SK-N-SH treated with all-trans-retinoic acid at 6 μM for 48 hours (cell line): Measurements from ENCODE around the gene ATP6V1D.
"Not testable (repeated sequence)": the region's sequence is repeated elsewhere in the genome, so short reads cannot be mapped to it uniquely, and the experiment has no call there.

Source experiments
- ATAC-seq: fragments of 200-7000 bp; cut with Tn5 transposase; 3 replicates; pipeline ENCODE4 v1.9.1; 2020; ENCODE audit warnings: mild to moderate bottlenecking, moderate library complexity
- ARNTL ChIP-seq: fragments of 450-650 bp; formaldehyde crosslinking; IDR thresholded peaks from 2 replicates; pipeline ENCODE4 v1.5.0; 2020; ENCODE audit warnings: low read depth, mild to moderate bottlenecking, moderate library complexity, borderline replicate concordance
- BACH2 ChIP-seq: fragments of 250-450 bp; sonication (Bioruptor Pico); IDR thresholded peaks from 2 replicates; pipeline ENCODE4 v1.9.0; 2021; ENCODE audit warnings: mild to moderate bottlenecking, borderline replicate concordance
- CREB5 ChIP-seq: fragments of 250-450 bp; sonication (Bioruptor Pico); IDR thresholded peaks from 2 replicates; pipeline ENCODE4 v1.5.1; 2020; ENCODE audit warnings: low read depth, mild to moderate bottlenecking, moderate library complexity
- CSDC2 ChIP-seq: fragments of 250-450 bp; sonication (Bioruptor Pico); IDR thresholded peaks from 2 replicates; pipeline ENCODE4 v1.5.0; 2020; ENCODE audit warnings: mild to moderate bottlenecking, moderate library complexity
- CSRNP3 ChIP-seq: fragments of 250-450 bp; sonication (Bioruptor Pico); IDR thresholded peaks from 2 replicates; pipeline ENCODE4 v1.5.1; 2021; ENCODE audit warnings: mild to moderate bottlenecking, moderate library complexity
- ESRRG ChIP-seq: fragments of 250-450 bp; sonication (Bioruptor Pico); IDR thresholded peaks from 2 replicates; pipeline ENCODE4 v1.6.1; 2021; ENCODE audit warnings: mild to moderate bottlenecking
- ISL1 ChIP-seq: fragments of 250-450 bp; sonication (Bioruptor Pico); IDR thresholded peaks from 2 replicates; pipeline ENCODE4 v2.1.2; 2022; ENCODE audit warnings: mild to moderate bottlenecking, moderate library complexity
- OSR1 ChIP-seq: fragments of 250-450 bp; sonication (Bioruptor Pico); IDR thresholded peaks from 2 replicates; pipeline ENCODE4 v1.8.0; 2022; ENCODE audit warnings: moderate library complexity, mild to moderate bottlenecking, inconsistent platforms
- PATZ1 ChIP-seq: fragments of 250-450 bp; sonication (Bioruptor Pico); IDR thresholded peaks from 2 replicates; pipeline ENCODE4 v1.8.0; 2020; ENCODE audit warnings: mild to moderate bottlenecking, moderate library complexity, borderline replicate concordance
- PPARA ChIP-seq: fragments of 250-450 bp; sonication (Bioruptor Pico); IDR thresholded peaks from 2 replicates; pipeline ENCODE4 v1.5.0; 2020; ENCODE audit warnings: mild to moderate bottlenecking, borderline replicate concordance
- RARB ChIP-seq: fragments of 250-450 bp; sonication (Bioruptor Pico); IDR thresholded peaks from 2 replicates; pipeline ENCODE4 v1.8.0; 2021; ENCODE audit warnings: mild to moderate bottlenecking, moderate library complexity
- SNAI2 ChIP-seq: fragments of 250-450 bp; sonication (Bioruptor Pico); IDR thresholded peaks from 2 replicates; pipeline ENCODE4 v1.5.0; 2020; ENCODE audit warnings: mild to moderate bottlenecking, moderate library complexity
- TCF4 ChIP-seq: fragments of 250-450 bp; sonication (Bioruptor Pico); IDR thresholded peaks from 2 replicates; pipeline ENCODE4 v1.8.0; 2021; ENCODE audit warnings: mild to moderate bottlenecking, moderate library complexity, borderline replicate concordance
- TOX ChIP-seq: fragments of 250-450 bp; sonication (Bioruptor Pico); IDR thresholded peaks from 2 replicates; pipeline ENCODE4 v1.8.0; 2021; ENCODE audit warnings: mild to moderate bottlenecking, moderate library complexity, borderline replicate concordance
- ZC3H10 ChIP-seq: fragments of 250-450 bp; sonication (Bioruptor Pico); IDR thresholded peaks from 2 replicates; pipeline ENCODE4 v1.5.1; 2021; ENCODE audit warnings: mild to moderate bottlenecking, moderate library complexity
- ZFP3 ChIP-seq: fragments of 250-450 bp; sonication (Bioruptor Pico); IDR thresholded peaks from 2 replicates; pipeline ENCODE4 v1.5.0; 2020; ENCODE audit warnings: mild to moderate bottlenecking, moderate library complexity
- ZFP30 ChIP-seq: fragments of 450-650 bp; formaldehyde crosslinking; IDR thresholded peaks from 2 replicates; pipeline ENCODE4 v1.5.0; 2022; ENCODE audit warnings: mild to moderate bottlenecking, moderate library complexity
- ZNF565 ChIP-seq: fragments of 450-650 bp; formaldehyde crosslinking; conservative IDR thresholded peaks from 2 replicates; pipeline ENCODE4 v1.5.0; 2020; ENCODE audit warnings: low read depth, mild to moderate bottlenecking, moderate library complexity
- ZNF8 ChIP-seq: fragments of 450-650 bp; formaldehyde crosslinking; IDR thresholded peaks from 2 replicates; pipeline ENCODE4 v1.5.0; 2020; ENCODE audit warnings: mild to moderate bottlenecking, moderate library complexity

ATP6V1D gene

GRCh38 chr14:67335781-67336180, 23.8 kb downstream of the ATP6V1D start:
- ATAC-seq, result peak; percentile 36; the same call in 2 of the 3 replicates
- no peak for TF ChIP-seq ESRRG
- TF ChIP-seq ZNF565 (CRISPR knock-in tag), result no peak
- no peak for TF ChIP-seq RARB (CRISPR knock-in tag)
- TF ChIP-seq PATZ1 (CRISPR knock-in tag), result no peak
- TF ChIP-seq ARNTL (CRISPR knock-in tag), result no peak
- TF ChIP-seq ZFP3 (CRISPR knock-in tag), result no peak
- no peak for TF ChIP-seq ZC3H10
- TF ChIP-seq, all 23 proteins: peak for 0

DNA sequence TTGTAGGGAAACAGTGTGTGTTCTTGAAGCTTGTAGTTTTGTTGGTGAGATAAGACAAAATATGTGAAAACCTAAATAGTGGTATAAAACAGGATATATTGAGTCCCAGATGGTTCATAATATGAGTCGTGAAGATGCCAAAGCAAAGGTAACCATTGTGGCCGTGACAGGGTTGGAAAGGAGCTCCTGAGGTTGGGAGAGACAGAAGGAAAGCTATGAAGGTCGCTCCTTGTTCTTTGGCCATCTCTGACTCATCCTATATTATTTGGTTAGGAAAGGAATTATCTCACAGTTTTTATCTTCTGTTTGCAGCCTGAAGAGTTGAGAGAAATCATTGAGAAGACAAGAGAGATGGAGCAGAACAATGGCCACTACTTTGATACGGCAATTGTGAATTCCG, 27.1 kb downstream of the ATP6V1D start:
- TF ChIP-seq ZNF565 (CRISPR knock-in tag), result no peak
- no peak for TF ChIP-seq ZFP3 (CRISPR knock-in tag)
- no peak for TF ChIP-seq ZNF8 (CRISPR knock-in tag)
- TF ChIP-seq ESRRG, result no peak
- no peak for TF ChIP-seq SNAI2 (CRISPR knock-in tag)
- no peak for TF ChIP-seq BACH2 (CRISPR knock-in tag)
- no peak for TF ChIP-seq CREB5
- no peak for TF ChIP-seq RARB (CRISPR knock-in tag)
- no peak for TF ChIP-seq TCF4 (CRISPR knock-in tag)
- TF ChIP-seq CSDC2 (CRISPR knock-in tag), result no peak
- TF ChIP-seq ISL1, result no peak
- TF ChIP-seq PPARA (CRISPR knock-in tag), result no peak
- TF ChIP-seq CSRNP3 (CRISPR knock-in tag), result no peak
- TF ChIP-seq, all 23 proteins: peak for 0
- ATAC-seq, result no peak

- ATAC-seq, result no peak
- TF ChIP-seq SNAI2 (CRISPR knock-in tag), result no peak
- TF ChIP-seq RARB (CRISPR knock-in tag), result no peak
- no peak for TF ChIP-seq BACH2 (CRISPR knock-in tag)
- no peak for TF ChIP-seq PPARA (CRISPR knock-in tag)
- TF ChIP-seq TOX, result no peak
- TF ChIP-seq OSR1 (CRISPR knock-in tag), result no peak
- no peak for TF ChIP-seq ZNF565 (CRISPR knock-in tag)
- no peak for TF ChIP-seq ZNF8 (CRISPR knock-in tag)
- no peak for TF ChIP-seq CSDC2 (CRISPR knock-in tag)
- TF ChIP-seq CSRNP3 (CRISPR knock-in tag), result no peak
- no peak for TF ChIP-seq ARNTL (CRISPR knock-in tag)
- no peak for TF ChIP-seq ZFP30 (CRISPR knock-in tag)
- TF ChIP-seq PATZ1 (CRISPR knock-in tag), result no peak
- no peak for TF ChIP-seq ZFP3 (CRISPR knock-in tag)
These were observed 28.1 kb downstream of the ATP6V1D start for GRCh38 chr14:67331368-67332125.

DNA sequence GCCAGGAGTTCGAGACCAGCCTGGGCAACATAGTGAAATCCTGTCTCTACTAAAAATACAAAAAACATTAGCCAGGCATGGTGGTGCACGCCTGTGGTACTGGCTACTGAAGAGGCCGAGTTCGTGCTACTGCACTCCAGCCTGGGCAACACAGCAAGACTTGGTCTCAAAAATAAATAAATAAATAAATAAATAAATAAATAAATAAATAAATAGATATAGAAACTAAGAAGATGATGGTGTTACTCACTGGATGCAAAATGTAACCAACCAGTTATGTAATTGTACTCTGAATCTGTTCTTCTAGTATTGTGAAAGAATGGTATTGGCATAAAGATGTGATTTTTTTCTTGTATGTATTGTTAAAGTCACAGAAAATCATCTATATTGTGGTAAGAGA, 29.9 kb downstream of the ATP6V1D start:
- ATAC-seq, result not testable (repeated sequence)
